HUDEP-2 (cell line): ENCODE results near the gene WNK1.
"Not testable (repeated sequence)": the region's sequence is repeated elsewhere in the genome, so short reads cannot be mapped to it uniquely, and the experiment has no call there.

Source experiments
- DNase-seq, 76 experiments: peaks; one replicate each; lab custom pipeline; 2025; ENCODE audit not compliant: unreplicated experiment in 76 of 76; lab: John Stamatoyannopoulos, UW

WNK1 gene

DNA sequence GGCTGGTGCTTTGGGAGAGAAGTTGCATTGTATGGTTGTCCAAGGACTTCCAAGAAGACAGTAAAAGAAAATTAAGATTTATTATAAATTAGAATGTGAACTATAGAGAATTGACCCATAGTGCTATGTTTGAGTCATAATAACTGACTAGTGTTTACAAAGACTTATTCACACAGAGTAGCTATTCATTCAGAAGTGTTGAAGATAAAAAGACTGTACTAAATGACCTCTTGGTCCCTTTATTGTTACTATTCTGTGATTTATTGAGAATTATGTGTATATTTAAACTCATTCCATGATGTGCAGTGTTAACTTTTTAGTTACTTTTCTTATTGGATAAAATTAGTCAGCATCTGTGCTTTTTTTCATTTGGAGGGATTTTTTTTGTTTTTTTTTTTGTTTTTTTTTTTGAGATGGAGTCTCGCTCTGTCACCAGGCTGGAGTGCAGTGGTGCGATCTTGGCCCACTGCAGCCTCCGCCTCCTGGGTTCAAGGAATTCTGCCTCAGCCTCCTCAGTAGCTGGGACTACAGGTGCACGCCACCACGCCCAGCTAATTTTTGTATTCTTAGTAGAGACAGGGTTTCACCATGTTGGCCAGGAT is 24.5 kb downstream of the WNK1 start:
- DNase-seq = not testable (repeated sequence)

DNA sequence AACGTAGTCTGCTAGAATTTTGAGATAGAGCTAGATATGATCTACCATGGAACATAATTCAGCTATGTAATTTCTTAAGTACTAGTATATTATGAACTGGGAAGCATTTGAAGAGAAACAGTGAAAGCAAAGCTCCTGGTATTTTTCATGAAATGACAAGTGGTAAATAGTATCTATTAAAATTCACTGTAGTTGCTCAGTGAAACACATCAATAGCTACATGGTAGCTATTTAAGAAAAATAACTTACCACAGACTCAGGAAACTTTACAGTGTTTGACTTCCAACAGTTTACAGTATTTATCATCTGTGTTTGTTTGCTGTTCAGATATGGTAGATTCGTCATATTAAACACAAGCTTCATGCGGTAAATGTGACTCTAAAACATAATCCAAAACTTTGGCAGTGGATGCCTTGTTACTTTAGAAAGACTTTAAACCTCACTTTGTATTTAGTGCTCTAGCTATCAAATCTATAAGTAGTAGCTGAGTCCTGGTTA is 25.2 kb downstream of the WNK1 start:
- DNase-seq = no peak

DNA sequence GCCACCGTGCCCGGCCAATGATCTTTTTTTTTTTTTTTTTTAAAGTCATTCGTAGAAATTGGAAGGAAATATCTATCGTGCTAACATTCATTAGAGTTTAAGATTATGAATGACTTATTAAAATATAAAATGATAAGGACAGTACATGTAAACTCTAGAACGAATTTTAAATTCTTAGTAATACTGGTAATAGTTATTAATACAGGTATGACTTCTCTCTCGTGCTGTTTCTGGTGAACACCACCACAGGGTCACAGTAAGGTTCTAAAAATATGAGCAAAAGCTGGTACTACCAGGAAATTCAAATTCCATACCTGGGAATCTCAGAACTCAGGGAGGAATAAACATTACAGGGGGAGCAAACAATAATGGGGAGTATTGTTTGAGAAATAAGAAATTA is 26.2 kb downstream of the WNK1 start:
- no peak for DNase-seq

DNA sequence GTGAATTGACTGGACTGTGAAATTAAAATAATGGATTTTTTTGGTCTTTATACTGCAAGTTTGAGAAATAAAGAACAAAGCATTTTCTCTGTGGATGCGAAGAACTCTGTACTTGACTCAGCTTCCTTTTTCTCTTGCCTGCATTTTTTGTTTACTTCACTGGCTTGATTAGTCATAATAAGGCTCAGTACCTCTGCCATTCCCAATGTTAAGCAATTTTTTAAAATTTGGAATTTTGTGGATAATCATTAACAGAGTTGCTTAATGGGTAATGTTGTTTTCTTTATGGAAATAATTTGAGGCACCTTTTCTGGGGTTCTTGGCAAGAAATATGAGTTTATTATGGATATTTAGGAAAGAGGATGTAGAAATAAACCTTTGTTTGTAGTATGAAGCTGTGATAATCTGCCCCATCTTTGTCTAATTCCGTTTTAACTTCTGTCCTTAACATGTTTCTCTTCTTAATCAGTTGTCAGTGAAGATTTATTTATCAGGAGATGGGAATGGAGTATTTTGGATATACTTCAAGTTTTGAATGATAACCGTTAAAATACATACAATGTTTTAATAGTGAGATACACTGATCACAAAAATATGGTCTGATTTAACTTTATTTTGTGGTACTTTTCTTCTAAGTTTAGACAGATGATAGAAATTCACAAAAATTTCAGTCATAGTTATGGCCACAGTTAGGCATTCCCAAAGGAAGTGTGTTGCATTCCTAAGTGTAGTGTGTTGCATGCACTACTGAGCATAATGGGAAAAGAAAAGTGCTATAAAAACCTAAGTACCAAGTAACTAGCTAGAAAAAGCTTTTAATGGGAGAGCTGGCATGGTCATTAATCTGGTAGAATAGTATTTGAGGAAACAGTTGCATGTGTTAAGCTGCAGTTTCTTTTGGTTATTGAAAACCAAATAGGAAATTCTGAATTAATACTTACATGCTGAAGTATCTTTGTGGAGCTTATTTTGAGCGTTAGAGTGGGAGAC is 27.7 kb downstream of the WNK1 start:
- DNase-seq = no peak

GRCh38 chr12:780750-781379 is 28.5 kb downstream of the WNK1 start:
- no peak for DNase-seq

DNA sequence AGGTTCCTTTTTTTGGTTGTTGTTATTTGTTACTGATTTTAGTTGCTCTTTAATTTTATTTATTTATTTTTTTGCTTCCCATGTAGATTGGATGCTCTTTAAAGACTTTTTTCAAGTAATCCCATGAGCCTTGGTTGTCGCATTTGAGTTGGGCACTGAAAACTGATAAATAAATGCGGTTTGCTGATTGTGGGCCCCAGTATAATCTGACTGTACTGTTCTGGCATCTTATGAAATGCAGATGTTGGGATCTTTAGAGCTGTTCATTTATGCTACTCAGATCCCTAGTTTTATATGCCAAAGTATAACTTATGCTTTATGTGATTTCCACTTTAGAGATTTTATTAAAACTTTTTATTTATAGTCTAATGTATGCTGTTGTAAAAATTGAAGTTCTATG is 33.3 kb downstream of the WNK1 start:
- DNase-seq = no peak

GRCh38 chr12:788288-788687 is 35.9 kb downstream of the WNK1 start:
- no peak for DNase-seq

DNA sequence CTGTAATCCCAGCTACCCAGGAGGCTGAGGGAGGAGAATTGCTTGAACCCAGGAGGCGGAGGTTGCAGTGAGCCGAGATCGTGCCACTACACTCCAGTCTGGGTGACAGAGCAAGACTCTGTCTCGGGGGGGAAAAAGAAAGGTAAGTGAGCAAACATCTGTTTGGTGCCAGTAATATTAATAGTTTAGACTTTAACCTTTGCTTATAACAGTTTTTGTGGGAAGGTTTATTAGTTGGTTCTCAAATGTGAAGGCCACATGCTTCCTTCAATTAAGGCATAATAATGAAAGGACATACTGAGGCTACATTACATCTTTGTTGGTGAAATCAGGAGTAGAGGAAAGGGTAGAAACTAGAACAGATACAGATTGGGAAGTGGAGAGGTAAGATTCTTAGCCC is 36.4 kb downstream of the WNK1 start:
- DNase-seq = not testable (repeated sequence)

DNA sequence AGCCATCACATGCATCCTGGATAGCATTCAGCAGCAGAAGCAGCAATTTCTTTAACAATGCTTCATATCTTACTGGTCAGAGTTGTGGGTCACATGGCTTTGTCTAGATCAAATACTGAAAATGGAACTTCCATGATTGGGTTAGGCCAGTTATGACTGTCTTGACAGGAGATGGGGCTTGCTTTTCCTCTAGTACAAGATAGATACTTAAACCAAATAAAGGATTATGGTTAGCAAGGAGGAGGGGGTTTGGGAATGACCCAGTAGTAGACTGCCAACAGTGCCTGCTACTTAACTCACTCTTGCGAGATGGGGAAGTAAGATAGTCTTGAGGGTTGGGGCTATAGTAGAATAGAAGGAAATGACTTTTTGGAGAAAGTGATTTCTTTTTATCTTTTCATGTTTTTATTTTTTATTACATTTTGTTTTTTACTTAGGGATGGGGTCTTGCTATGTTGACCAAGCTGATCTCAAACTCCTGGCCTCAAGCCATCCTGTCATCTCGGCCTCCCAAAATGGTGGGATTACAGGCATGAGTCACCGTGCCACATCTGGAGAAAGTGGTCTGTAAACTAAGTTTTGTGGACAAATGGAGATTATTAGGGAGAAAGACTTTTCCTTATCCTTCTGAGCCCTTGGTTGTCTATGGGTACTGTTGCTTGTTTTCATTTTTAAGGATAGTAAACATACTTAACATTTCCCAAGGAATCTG is 37.6 kb downstream of the WNK1 start:
- no peak for DNase-seq

GRCh38 chr12:790608-791007 is 38.2 kb downstream of the WNK1 start:
- no peak for DNase-seq

- no peak for DNase-seq
These were observed 40.7 kb downstream of the WNK1 start for GRCh38 chr12:793037-793436.

- DNase-seq = no peak
These were observed 41.3 kb downstream of the WNK1 start for GRCh38 chr12:793711-794110.

GRCh38 chr12:795305-795704 is 42.9 kb downstream of the WNK1 start:
- peak in 25 of 76 experiments; percentile 11 to 60 (median 27) for DNase-seq

- DNase-seq = no peak
These were observed 48.0 kb downstream of the WNK1 start for GRCh38 chr12:800401-800800.

DNA sequence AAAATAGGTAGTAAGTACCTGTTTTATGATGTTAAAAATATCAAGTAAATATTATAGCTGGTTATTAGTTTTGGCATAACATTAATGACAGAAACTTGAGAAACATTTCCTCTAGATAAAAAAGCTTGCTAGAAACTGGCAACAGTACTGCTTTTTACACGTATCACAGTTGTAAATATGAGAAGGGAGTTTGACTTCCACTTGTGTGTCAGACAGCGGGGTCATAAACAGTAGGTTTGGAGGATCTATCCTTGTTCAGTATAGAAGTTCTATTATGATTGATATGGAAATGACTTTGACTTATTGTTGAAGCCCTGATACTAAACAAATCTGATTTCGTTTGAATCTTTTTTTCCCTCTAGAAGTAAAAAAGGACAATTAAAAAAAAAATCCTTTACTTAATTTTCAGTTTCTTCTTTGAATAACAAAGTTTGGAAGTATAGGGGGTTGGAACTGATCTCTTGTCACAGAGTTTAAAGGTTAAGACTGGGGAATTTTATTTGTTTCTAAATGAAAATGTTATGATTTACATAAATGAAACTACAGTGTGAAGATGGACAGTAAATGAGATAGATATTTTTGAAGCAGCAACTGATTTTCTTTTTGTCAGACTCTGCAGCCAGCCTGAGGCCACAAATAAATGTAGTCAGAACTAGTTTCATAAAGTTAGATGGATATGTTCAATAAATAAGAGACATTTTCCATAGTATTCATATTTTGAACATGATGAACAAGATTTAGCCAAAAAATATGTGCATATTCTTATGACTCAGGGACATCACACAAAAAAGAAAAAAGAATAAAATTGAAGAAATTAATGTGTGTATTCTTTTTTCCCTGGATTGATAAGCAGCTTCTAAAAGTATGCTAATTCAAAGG is 50.1 kb downstream of the WNK1 start:
- no peak for DNase-seq

GRCh38 chr12:805022-805632 is 52.7 kb downstream of the WNK1 start:
- DNase-seq = peak in 2 of 76 experiments; percentile 12 to 13

DNA sequence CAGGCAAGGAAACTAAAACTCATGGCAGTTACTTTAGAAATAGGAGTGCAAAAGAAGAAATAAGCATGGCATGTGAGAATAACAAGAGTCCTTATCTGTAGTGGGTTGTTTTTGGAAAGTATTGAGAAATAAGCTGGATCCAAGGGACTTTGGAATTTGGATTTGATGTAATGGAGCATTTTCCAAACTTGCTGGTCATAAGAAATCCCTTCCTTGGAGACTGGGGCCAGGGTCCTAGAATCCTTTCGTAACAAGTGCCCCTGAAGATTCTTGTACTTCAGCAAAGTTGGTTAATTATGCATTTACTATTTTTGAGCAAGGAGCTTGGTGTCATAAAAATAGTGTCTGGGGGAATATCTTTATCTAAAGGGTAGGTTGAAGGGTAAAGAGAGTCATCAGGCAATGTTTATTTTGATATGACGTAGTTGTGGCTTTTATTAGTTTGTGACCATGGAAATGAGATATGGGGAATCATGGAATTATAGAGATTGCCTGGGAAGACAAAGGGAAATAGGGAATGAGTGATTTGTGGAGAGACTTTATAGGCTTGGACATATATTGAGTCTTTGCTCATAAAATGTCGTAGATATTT is 53.9 kb downstream of the WNK1 start:
- no peak for DNase-seq

DNA sequence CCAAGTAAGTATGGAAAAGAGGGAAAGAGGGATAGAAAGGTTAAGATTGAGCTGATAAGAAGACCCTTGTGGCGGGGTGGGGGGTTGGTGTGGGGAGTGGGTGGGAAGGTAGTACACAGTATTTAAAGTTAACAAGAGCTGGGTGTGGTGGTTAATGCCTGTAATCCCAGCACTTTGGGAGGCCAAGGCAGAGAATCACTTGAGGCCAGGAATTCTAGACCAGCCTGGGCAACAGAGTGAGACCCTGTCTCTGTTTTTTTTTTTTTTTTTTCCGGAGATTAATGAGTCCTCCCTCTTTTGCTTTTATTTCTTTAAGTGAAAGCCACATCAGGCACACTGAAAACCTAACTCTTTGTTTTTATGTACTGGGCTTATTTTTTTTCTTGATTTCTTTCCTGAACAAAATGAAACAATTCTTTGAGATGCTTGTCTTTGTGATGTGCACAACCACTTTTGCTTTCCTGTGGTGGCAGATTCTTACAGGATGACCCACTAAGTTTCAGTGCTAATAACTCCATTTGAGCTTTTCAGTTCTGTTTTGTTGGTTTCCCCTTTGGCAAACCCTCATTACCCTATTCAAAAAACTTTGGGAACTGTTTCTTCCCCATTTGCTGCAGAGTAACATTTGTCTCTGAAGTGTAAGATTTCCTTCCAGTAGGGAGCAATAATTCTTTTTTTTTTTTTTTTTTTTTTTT is 54.8 kb downstream of the WNK1 start:
- no peak for DNase-seq
